SW 1271 (cell line): ENCODE measurements around the gene DICER1.
"Not testable (repeated sequence)": the region's sequence is repeated elsewhere in the genome, so short reads cannot be mapped to it uniquely, and the experiment has no call there.

ENCODE experiments used
- DNase-seq, 2 experiments: peaks; one replicate each; lab custom pipeline; 2025; lab: John Stamatoyannopoulos, UW

Gene DICER1

GRCh38 chr14:95184413-95184790, 27.1 kb upstream of the DICER1 start:
- no peak for DNase-seq

GRCh38 chr14:95183532-95184412, 26.4 kb upstream of the DICER1 start:
- DNase-seq, result no peak

- no peak for DNase-seq
Measured at GRCh38 chr14:95183082-95183481, 25.8 kb upstream of the DICER1 start.

GRCh38 chr14:95182379-95182778, 25.1 kb upstream of the DICER1 start:
- no peak for DNase-seq

DNA sequence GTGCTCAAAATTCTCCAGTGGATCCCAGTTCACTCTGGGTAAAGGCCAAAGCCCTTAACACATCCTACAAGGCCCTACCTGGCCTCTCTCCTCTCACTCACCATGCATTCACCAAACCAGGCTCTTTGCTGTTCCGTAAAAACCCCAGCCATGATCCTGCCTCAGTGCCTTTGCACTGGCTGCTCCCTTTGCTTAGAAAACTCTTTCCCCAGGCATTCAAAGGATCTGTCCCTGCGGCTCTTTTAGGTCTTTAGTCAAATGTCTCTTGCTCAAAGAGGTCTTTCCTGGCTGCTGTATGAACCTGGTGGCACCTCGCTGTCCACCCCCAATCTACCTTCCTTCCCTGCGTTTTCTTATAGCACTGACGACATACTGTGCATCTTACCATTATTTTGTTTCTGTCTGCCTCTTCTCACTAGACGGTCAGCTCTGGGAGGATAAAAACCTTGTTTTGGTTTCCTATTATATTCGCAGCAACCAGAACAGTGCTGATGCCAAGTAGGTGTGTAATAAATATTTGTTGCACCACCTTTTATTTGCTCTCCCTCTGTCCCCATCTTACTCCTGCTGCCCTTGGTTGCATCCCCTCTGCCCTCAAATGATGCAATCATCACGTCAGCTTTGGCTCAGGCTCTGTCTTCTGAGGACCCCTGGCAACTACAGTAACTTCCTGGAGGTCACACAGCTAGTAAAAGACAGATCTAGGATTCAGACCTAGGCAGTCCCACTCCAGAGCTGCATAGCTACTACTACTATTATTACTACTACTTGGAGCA, 23.8 kb upstream of the DICER1 start:
- no peak for DNase-seq

GRCh38 chr14:95175670-95176069, 18.3 kb upstream of the DICER1 start:
- not testable (repeated sequence) for DNase-seq

DNA sequence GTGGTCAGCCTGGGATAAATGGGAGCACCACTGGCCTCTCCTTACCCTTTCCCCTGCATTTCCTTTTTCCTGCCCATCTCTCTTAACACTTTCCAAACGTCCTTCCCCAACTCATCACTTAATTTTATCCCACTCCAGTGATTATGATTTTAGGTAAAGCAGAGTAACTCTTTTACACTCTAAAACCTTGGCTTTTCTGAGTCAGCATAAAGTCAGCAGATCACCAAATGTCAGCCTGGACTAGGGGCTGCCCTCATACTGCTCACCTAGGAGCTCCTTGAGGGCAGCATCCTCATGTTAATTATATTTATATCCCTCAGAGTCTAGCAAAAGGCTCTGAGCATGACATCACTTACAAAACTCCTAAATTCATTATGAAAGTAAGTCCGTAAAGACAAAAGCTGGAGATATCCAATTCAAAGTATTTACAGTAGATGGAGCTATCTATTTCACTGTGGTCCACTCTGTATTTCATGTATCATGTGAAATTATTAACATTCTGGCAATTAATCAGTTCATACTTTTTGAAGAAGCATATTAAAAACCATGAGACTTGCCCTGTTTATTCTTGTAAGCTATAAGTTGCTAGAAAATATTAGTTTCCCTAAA, 17.0 kb upstream of the DICER1 start:
- DNase-seq, result no peak

- no peak for DNase-seq
Measured at GRCh38 chr14:95173518-95173917, 16.2 kb upstream of the DICER1 start.

DNA sequence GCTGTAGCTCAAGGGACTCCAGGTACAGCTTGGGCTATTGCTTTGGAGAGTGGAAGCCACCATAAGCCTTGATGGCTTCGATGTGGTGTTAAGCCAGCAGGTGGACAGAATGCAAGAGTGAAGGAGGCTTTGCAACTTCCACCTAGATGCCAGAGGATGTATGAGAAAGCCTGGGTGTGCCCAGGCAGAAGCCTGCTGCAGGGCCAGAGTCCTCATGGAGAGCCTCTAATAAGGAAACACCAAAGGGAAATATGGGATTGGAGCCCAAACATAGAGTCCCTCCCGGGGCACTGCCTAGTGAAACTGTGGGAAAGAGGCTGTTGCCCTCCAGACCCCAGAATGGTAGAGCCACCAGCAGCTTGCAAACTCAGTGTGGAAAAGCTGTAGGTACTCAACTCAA, 9.8 kb upstream of the DICER1 start:
- no peak for DNase-seq

GRCh38 chr14:95165517-95165916, 8.2 kb upstream of the DICER1 start:
- DNase-seq, result no peak

GRCh38 chr14:95164506-95164905, 7.2 kb upstream of the DICER1 start:
- no peak for DNase-seq

GRCh38 chr14:95163666-95164065, 6.3 kb upstream of the DICER1 start:
- DNase-seq, result no peak

DNA sequence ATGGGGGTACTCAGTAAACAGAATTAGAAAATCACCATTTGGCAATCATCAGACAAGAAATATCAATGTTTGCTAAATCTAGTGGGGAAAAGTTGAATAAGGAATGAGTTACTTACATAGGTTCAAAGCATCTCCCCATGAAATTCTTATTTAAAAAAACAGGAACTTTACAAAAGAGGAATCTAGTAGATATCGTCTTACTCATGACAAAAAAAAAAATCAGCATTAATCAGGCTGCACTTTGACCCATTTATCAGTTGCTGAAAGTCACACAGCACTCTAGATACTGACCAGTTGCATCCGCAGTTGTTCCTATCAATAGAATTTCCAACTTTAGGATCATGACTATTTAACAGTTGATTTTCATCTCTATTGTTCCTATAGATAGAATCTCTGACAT, 5.8 kb upstream of the DICER1 start:
- DNase-seq, result no peak

DNA sequence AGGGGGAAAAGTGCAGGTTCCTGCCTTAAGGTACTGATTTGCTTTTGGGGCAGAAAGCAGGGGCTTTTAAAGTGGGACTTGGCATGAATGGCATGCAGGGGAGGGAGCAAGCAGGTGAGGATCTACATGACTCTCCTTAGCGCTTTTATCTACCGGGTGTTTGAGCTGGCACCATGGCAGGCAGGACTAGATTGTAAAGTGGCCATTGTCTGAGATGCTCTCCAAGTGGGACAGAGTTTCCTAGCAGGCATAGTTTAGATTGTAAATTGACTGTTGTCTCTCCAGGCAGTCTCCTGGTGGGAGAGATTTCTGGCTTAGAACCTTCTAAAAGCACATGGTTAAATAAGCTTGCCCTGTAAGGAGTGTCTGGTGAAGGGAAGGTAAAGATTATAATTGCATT, 5.3 kb upstream of the DICER1 start:
- DNase-seq, result no peak

DNA sequence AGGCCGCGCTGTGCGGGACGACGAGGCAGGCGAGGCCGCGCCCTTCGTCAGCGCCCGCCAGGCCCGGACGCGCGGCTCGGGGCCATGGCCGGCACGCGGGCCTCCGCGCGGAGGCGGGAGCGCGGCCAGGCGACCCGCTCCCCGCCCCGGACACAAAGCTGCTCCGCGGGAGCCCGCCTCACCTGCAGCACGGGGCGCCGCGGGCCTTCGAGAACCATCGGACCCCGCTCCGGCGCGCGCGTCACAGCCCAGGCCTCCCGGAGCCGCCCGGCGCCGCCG, 342 bp downstream of the DICER1 start:
- DNase-seq, result no peak

- DNase-seq, result no peak
Measured at GRCh38 chr14:95156161-95157047, 925 bp downstream of the DICER1 start.

GRCh38 chr14:95155045-95155444, 2.3 kb downstream of the DICER1 start:
- DNase-seq, result no peak

- DNase-seq, result no peak
Measured at GRCh38 chr14:95153866-95154265, 3.5 kb downstream of the DICER1 start.

GRCh38 chr14:95151561-95151960, 5.8 kb downstream of the DICER1 start:
- no peak for DNase-seq

DNA sequence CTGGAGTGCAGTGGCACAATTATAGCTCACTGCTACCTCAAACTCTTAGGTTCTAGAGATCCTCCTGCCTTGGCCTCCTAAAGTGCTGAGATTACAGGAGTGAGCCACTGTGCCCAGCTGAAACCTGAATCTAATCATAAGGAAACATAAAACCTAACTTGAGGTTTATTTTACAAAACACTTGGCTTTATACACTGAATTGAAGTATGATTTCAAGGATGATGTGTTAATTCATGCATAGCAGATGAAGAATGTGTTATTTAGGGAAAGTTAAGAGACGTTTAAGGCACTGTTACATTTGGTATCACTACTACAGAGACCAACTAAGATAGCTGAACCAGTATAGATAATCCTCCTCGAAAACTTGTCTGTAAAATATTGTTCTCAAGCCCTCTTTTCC, 6.4 kb downstream of the DICER1 start:
- DNase-seq, result no peak

DNA sequence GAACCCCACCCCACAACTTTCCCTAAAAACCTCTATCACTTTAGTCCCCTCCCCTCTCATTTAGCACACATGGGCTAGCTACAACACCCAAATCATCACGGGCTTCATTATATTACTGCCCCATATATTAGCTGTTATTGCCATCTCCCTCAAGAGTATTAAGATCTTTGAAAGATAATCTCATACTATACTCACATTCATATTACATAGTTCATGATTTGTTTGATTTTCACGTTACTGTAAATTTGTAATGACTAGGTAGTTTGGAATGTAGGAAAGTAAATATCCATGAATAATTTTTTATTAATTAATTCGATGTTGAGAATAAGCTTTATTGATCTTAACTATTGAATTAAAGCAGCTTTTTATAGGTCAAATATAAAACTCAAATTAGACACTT, 7.9 kb downstream of the DICER1 start:
- no peak for DNase-seq

GRCh38 chr14:95147597-95147996, 9.7 kb downstream of the DICER1 start:
- DNase-seq, result no peak
